ENCODE results near the gene BOD1L1.

DNA sequence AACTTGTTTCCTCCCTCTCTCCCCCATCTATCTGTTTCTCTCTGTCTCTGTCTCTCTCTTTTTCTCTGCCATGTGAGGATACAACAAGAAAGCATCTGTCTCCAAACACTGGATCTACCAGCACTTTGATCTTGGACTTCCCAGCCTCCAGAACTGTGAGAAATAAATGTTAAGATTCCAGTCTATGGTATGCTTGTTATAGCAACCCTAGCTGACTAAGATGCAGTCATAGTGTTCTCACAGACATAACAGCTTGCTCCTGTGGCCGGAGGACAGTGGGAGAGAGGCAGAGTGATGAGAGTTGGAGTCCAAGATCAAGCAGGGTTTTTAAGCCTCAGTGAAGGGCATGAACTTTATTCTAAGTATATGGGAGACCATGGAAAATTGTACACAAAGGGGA lies 74.4 kb downstream of the BOD1L1 start:
- TF ChIP-seq, protein P1, sequence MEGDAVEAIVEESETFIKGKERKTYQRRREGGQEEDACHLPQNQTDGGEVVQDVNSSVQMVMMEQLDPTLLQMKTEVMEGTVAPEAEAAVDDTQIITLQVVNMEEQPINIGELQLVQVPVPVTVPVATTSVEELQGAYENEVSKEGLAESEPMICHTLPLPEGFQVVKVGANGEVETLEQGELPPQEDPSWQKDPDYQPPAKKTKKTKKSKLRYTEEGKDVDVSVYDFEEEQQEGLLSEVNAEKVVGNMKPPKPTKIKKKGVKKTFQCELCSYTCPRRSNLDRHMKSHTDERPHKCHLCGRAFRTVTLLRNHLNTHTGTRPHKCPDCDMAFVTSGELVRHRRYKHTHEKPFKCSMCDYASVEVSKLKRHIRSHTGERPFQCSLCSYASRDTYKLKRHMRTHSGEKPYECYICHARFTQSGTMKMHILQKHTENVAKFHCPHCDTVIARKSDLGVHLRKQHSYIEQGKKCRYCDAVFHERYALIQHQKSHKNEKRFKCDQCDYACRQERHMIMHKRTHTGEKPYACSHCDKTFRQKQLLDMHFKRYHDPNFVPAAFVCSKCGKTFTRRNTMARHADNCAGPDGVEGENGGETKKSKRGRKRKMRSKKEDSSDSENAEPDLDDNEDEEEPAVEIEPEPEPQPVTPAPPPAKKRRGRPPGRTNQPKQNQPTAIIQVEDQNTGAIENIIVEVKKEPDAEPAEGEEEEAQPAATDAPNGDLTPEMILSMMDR (IDR thresholded peaks at IDR 0.05), result no peak
- TF ChIP-seq POLR2A (IDR thresholded peaks at IDR 0.05), result no peak
